ENCODE results near the gene ELN.

The ELN gene

DNA sequence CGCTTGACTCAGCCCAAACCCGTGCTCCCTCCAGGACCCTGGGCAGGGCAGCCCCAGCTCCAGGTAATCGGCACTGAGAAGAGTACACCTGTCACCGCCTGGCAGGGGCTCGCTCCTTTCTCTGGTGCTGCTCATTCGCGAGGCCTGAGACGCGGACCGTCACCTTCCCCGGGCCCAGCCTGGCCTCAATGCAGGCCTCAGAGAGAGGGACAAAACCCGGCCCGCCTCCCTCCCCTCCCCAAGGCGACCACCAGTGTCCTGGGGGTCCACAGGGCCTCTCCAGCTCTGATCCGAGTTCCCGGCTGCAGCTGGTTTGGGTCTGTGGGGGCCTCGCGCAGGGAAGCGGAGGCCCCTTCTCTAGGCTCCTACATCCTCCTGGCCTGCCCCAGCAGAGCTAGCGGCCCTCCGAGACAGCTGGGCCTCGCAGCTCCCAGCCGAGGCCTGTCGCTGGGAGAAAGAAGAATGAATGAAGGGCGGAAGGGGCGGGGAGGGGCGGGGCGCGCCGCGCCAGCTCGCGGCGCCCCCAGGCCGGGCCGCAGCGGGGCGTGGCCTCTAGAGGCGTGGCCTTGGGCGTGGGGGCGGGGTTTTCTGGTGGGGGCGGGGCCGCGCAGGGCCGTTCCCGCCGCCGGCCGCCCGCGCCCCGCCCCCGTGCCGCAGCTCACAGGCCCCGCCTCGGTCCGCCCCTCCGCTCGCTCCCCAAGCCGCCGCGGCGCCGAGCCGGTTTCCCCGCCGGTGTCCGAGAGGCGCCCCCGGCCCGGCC is 55.3 kb downstream of the ELN start, which contains the start of gene LIMK1:
LIMK1 (plus strand) TSS at position 688 of the 760 bp plus-strand sequence. CDS start 187 bp downstream, outside the sequence.
- peak; percentile 34 for ATAC-seq
- TF ChIP-seq CSDC2 (CRISPR knock-in tag; IDR thresholded peaks at IDR 0.05) (no peak), SNAI2 (CRISPR knock-in tag; IDR thresholded peaks at IDR 0.05) (no peak), ARNTL (CRISPR knock-in tag; IDR thresholded peaks at IDR 0.05; ENCODE audit: borderline replicate concordance, low read depth) (no peak), ZNF8 (CRISPR knock-in tag; IDR thresholded peaks at IDR 0.05) (no peak), ISL1 (CRISPR knock-in tag; IDR thresholded peaks at IDR 0.05) (no peak), ZFP3 (CRISPR knock-in tag; IDR thresholded peaks at IDR 0.05) (no peak), TOX (CRISPR knock-in tag; IDR thresholded peaks at IDR 0.05; ENCODE audit: borderline replicate concordance) (no peak), ZC3H10 (CRISPR knock-in tag; IDR thresholded peaks at IDR 0.05) (no peak), ESRRG (CRISPR knock-in tag; IDR thresholded peaks at IDR 0.05) (no peak), RARB (CRISPR knock-in tag; IDR thresholded peaks at IDR 0.05) (no peak)
- TF ChIP-seq, protein P1, sequence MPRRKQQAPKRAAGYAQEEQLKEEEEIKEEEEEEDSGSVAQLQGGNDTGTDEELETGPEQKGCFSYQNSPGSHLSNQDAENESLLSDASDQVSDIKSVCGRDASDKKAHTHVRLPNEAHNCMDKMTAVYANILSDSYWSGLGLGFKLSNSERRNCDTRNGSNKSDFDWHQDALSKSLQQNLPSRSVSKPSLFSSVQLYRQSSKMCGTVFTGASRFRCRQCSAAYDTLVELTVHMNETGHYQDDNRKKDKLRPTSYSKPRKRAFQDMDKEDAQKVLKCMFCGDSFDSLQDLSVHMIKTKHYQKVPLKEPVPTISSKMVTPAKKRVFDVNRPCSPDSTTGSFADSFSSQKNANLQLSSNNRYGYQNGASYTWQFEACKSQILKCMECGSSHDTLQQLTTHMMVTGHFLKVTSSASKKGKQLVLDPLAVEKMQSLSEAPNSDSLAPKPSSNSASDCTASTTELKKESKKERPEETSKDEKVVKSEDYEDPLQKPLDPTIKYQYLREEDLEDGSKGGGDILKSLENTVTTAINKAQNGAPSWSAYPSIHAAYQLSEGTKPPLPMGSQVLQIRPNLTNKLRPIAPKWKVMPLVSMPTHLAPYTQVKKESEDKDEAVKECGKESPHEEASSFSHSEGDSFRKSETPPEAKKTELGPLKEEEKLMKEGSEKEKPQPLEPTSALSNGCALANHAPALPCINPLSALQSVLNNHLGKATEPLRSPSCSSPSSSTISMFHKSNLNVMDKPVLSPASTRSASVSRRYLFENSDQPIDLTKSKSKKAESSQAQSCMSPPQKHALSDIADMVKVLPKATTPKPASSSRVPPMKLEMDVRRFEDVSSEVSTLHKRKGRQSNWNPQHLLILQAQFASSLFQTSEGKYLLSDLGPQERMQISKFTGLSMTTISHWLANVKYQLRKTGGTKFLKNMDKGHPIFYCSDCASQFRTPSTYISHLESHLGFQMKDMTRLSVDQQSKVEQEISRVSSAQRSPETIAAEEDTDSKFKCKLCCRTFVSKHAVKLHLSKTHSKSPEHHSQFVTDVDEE (CRISPR knock-in tag; IDR thresholded peaks at IDR 0.05): no peak
- TF ChIP-seq, protein P2, sequence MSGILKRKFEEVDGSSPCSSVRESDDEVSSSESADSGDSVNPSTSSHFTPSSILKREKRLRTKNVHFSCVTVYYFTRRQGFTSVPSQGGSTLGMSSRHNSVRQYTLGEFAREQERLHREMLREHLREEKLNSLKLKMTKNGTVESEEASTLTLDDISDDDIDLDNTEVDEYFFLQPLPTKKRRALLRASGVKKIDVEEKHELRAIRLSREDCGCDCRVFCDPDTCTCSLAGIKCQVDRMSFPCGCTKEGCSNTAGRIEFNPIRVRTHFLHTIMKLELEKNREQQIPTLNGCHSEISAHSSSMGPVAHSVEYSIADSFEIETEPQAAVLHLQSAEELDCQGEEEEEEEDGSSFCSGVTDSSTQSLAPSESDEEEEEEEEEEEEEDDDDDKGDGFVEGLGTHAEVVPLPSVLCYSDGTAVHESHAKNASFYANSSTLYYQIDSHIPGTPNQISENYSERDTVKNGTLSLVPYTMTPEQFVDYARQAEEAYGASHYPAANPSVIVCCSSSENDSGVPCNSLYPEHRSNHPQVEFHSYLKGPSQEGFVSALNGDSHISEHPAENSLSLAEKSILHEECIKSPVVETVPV (CRISPR knock-in tag; IDR thresholded peaks at IDR 0.05): no peak
- TF ChIP-seq, protein P3, sequence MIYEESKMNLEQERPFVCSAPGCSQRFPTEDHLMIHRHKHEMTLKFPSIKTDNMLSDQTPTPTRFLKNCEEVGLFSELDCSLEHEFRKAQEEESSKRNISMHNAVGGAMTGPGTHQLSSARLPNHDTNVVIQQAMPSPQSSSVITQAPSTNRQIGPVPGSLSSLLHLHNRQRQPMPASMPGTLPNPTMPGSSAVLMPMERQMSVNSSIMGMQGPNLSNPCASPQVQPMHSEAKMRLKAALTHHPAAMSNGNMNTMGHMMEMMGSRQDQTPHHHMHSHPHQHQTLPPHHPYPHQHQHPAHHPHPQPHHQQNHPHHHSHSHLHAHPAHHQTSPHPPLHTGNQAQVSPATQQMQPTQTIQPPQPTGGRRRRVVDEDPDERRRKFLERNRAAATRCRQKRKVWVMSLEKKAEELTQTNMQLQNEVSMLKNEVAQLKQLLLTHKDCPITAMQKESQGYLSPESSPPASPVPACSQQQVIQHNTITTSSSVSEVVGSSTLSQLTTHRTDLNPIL (CRISPR knock-in tag; IDR thresholded peaks at IDR 0.05; ENCODE audit: low read depth): no peak
- TF ChIP-seq, protein P4, sequence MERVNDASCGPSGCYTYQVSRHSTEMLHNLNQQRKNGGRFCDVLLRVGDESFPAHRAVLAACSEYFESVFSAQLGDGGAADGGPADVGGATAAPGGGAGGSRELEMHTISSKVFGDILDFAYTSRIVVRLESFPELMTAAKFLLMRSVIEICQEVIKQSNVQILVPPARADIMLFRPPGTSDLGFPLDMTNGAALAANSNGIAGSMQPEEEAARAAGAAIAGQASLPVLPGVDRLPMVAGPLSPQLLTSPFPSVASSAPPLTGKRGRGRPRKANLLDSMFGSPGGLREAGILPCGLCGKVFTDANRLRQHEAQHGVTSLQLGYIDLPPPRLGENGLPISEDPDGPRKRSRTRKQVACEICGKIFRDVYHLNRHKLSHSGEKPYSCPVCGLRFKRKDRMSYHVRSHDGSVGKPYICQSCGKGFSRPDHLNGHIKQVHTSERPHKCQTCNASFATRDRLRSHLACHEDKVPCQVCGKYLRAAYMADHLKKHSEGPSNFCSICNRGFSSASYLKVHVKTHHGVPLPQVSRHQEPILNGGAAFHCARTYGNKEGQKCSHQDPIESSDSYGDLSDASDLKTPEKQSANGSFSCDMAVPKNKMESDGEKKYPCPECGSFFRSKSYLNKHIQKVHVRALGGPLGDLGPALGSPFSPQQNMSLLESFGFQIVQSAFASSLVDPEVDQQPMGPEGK (CRISPR knock-in tag; IDR thresholded peaks at IDR 0.05; ENCODE audit: borderline replicate concordance): no peak

DNA sequence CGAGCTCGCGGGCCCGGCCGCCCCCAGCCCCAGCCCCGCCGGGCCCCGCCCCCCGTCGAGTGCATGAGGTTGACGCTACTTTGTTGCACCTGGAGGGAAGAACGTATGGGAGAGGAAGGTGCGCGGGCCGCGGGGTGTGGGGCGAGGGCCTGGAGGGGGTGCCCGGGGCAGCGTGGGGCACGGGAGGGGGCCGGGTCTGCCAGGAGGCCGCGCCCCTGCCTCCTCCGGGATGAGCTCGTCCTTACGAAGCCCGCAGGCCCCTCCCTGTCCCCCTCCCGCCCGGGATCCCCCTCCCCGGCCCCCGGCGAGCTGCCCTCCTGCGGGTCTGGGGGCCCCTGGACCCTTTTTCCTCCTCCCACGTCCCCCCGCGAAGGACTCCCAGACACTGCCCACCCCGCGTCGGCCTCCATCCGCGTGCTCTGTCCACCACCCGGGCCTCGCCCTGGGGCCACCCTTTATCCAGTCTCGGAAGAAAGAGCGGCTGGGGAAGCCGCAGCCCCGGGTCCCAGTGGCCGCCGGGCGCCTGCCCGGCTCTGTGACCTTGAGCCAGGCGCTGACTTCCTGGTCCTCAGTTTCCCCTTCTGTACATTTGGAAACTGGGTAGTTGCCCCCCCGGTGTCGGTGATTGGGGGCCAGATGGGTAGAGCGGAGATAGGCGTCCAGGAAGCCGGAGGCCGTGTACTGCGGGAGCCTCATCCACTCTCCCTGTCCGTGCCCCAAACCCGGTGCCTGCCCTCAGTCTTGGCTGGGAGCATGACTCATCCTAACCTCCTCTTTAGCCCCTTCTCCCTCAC is 56.2 kb downstream of the ELN start:
- TF ChIP-seq ZFP3 (CRISPR knock-in tag; IDR thresholded peaks at IDR 0.05) (peak; percentile 54; the same call in 1 of the 2 replicates), ZNF565 (CRISPR knock-in tag; conservative IDR thresholded peaks at IDR 0.05; ENCODE audit: low read depth) (no peak)
- TF ChIP-seq, protein P4 (CRISPR knock-in tag; IDR thresholded peaks at IDR 0.05; ENCODE audit: borderline replicate concordance): peak; percentile 30; the same call in 1 of the 2 replicates
- peak; percentile 82 for ATAC-seq

DNA sequence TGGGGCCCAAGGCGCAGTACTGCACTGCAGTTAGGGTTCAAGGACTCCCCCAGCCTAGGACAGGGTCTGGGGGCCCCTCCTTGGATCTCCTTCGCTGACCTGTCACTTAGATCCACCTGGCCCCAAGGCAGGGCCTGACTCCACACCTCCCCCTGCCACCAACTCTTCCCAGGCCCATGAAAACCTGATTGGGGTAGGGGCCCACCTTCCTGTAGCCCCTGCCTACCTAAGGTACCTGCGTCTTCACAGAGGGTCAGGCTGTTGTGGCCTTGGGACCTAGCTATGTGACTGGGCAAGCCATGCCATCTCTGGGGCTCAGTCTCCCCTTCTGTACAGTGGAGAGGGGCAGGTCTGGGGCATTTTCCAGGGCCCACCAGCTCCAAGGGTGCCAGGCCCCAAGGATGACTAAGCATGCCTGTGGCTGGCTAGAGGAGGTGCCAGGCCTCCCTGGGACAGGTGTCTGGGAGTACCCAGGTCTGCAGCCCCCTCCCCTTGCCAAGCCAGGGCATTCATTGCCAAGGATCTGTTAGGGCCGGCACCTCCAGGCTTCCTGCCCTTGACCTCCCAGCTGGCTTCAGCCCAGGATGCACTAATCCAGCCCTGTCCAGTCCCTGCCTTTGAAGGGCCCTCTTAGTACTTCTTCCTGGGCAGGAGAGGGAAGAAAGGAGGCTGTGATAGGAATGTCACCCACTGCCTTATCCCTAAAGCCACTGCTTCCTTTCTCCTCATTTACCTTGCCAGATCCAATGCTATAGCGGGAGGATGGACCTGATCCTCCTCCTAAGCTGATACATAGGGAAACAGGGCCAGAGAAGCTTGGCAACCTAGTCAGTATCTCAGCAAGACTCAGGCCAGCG is 57.0 kb downstream of the ELN start:
- TF ChIP-seq RARB (CRISPR knock-in tag; IDR thresholded peaks at IDR 0.05) (no peak), ZFP30 (CRISPR knock-in tag; IDR thresholded peaks at IDR 0.05) (no peak), ARNTL (CRISPR knock-in tag; IDR thresholded peaks at IDR 0.05; ENCODE audit: borderline replicate concordance, low read depth) (no peak), ZNF8 (CRISPR knock-in tag; IDR thresholded peaks at IDR 0.05) (no peak), TOX (CRISPR knock-in tag; IDR thresholded peaks at IDR 0.05; ENCODE audit: borderline replicate concordance) (no peak), ESRRG (CRISPR knock-in tag; IDR thresholded peaks at IDR 0.05) (no peak), GLIS3 (CRISPR knock-in tag; IDR thresholded peaks at IDR 0.05) (no peak)
- TF ChIP-seq, protein P5, sequence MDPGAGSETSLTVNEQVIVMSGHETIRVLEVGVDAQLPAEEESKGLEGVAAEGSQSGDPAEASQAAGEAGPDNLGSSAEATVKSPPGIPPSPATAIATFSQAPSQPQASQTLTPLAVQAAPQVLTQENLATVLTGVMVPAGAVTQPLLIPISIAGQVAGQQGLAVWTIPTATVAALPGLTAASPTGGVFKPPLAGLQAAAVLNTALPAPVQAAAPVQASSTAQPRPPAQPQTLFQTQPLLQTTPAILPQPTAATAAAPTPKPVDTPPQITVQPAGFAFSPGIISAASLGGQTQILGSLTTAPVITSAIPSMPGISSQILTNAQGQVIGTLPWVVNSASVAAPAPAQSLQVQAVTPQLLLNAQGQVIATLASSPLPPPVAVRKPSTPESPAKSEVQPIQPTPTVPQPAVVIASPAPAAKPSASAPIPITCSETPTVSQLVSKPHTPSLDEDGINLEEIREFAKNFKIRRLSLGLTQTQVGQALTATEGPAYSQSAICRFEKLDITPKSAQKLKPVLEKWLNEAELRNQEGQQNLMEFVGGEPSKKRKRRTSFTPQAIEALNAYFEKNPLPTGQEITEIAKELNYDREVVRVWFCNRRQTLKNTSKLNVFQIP (CRISPR knock-in tag; IDR thresholded peaks at IDR 0.05; ENCODE audit: borderline replicate concordance, low read depth): no peak
- TF ChIP-seq, protein P1 (CRISPR knock-in tag; IDR thresholded peaks at IDR 0.05): no peak
- ATAC-seq: peak; percentile 21
